ENCODE results near the gene POLK. TPM values are rescaled to one million over a fixed set of nuclear protein-coding genes. Genes with fewer than 3 reads are reported as not detected.

The POLK gene
- polyA plus RNA-seq, 5 donors: 21.1 to 47.0 (median 37.8) TPM

GRCh38 chr5:75640826-75641225 is 129.1 kb downstream of the POLK start:
- DNase-seq: no peak

GRCh38 chr5:75648712-75649111 is 137.0 kb downstream of the POLK start:
- DNase-seq: no peak

Other genes with a start within 250 kb of the POLK start
- 10 to 100 TPM; 42.5 to 68.2 (median 49.7) TPM for gene HMGCR, start 174.7 kb upstream of the POLK start, polyA plus RNA-seq (ENCODE audit: insufficient read depth in 1 of 5, insufficient read length in 5 of 5, low replicate concordance in 1 of 5)
- gene CERT1, start 262 bp upstream of the POLK start, polyA plus RNA-seq (ENCODE audit: insufficient read depth in 1 of 5, insufficient read length in 5 of 5, low replicate concordance in 1 of 5): 10 to 100 TPM; 36.2 to 59.1 (median 54.5) TPM
- 1 to 10 TPM; 3.7 to 5.7 (median 4.5) TPM for gene ANKDD1B, start 99.6 kb downstream of the POLK start, polyA plus RNA-seq (ENCODE audit: insufficient read depth in 1 of 5, insufficient read length in 5 of 5, low replicate concordance in 1 of 5)
- 10 to 100 TPM; 17.3 to 23.7 (median 20.3) TPM for gene POC5, start 205.5 kb downstream of the POLK start, polyA plus RNA-seq (ENCODE audit: insufficient read depth in 1 of 5, insufficient read length in 5 of 5, low replicate concordance in 1 of 5)

Data from right lung (tissue), 5 donors.